Neural progenitor cell (in vitro differentiated cells): ENCODE measurements around the gene GSTM3.

ENCODE experiments used
- CTCF ChIP-seq: fragments of 200-600 bp; sonication (generic); IDR thresholded peaks from 2 replicates; pipeline ENCODE4 v1.5.1; 2017; ENCODE audit warnings: antibody characterized with exemption, mild to moderate bottlenecking
- EZH2 ChIP-seq: fragments of 200-600 bp; sonication (generic); IDR thresholded peaks from 2 replicates; pipeline ENCODE4 v1.6.1; 2017; ENCODE audit warnings: antibody characterized with exemption, mild to moderate bottlenecking, moderate library complexity
- EZH2phosphoT487 ChIP-seq: fragments of 200-600 bp; sonication (generic); IDR thresholded peaks from 2 replicates; pipeline ENCODE4 v1.6.1; 2017; ENCODE audit warnings: antibody characterized with exemption

- TF ChIP-seq EZH2 (no peak), CTCF (no peak), EZH2phosphoT487 (no peak)
These were observed 17.7 kb downstream of the GSTM3 start for GRCh38 chr1:109722908-109723691.
